ENCODE results near the gene RNF5.

DNA sequence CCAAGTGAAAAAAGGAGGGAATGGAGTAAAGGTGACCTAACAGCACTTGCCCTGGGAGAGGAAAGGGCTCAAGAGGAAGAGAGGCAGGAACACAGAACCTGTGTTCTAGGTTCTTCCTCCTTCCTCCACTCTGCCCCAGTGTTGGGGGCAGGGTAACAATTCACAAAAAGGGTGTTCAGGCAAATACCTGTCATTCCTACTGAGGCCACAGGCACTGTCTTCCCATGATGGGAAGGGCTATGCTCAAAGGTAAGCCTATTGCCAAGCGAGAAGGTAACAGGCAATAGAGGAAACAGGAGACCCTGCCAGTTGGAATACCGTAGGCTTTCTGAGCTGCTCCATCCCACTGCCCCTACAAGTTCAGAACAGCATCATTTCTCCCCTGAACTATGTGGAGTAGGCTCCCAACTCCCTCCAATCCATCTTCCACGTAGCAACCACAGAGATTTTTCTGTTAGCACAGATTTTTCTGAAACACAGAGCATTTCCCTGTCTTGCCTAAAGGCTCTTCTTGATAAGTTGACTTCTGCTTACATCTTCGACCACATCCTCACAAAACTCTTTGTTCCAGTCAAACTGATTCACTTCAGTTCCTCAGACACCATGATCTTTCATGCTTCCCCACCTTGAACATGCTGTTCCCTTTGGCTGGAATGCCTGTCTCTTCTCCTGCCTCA lies 5.0 kb upstream of the RNF5 start:
- TF ChIP-seq, protein P1, sequence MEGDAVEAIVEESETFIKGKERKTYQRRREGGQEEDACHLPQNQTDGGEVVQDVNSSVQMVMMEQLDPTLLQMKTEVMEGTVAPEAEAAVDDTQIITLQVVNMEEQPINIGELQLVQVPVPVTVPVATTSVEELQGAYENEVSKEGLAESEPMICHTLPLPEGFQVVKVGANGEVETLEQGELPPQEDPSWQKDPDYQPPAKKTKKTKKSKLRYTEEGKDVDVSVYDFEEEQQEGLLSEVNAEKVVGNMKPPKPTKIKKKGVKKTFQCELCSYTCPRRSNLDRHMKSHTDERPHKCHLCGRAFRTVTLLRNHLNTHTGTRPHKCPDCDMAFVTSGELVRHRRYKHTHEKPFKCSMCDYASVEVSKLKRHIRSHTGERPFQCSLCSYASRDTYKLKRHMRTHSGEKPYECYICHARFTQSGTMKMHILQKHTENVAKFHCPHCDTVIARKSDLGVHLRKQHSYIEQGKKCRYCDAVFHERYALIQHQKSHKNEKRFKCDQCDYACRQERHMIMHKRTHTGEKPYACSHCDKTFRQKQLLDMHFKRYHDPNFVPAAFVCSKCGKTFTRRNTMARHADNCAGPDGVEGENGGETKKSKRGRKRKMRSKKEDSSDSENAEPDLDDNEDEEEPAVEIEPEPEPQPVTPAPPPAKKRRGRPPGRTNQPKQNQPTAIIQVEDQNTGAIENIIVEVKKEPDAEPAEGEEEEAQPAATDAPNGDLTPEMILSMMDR (IDR thresholded peaks at IDR 0.05): no peak
- TF ChIP-seq POLR2AphosphoS5 (IDR thresholded peaks at IDR 0.05) (no peak), POLR2A (IDR thresholded peaks at IDR 0.05) (no peak), EP300 (IDR thresholded peaks at IDR 0.05) (no peak)

Measured in sigmoid colon (tissue), 4 donors.